HG03025 (cell line): Measurements from ENCODE around the gene MRPL21.
"Not testable (repeated sequence)": the region's sequence is repeated elsewhere in the genome, so short reads cannot be mapped to it uniquely, and the experiment has no call there.

Experiments
- ATAC-seq: cut with Tn5 transposase; IDR thresholded peaks from one replicate; pipeline ENCODE4 v1.9.1; 2021; ENCODE audit warnings: mild to moderate bottlenecking, moderate library complexity; ENCODE audit not compliant: unreplicated experiment, low FRiP score

MRPL21 gene

DNA sequence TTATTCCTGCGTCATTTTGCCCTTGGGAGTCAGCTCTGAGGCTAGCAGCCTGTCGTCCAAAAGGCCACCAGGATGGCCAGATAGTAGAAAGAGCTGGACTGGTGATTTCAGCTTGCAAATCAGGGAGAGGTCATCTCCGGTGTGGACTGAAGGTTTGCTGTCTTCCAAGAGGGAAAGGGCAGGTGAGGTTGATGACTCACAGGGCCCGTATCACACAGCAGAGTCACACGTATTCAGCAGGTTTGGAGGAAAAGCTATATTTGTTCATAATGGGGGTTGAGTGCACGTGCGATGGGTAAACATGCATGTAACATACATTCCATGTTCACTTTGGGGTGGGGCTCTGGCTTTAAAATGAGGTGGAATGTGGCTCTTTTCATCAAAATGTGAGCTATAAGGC, 25.6 kb downstream of the MRPL21 start:
- no peak for ATAC-seq

DNA sequence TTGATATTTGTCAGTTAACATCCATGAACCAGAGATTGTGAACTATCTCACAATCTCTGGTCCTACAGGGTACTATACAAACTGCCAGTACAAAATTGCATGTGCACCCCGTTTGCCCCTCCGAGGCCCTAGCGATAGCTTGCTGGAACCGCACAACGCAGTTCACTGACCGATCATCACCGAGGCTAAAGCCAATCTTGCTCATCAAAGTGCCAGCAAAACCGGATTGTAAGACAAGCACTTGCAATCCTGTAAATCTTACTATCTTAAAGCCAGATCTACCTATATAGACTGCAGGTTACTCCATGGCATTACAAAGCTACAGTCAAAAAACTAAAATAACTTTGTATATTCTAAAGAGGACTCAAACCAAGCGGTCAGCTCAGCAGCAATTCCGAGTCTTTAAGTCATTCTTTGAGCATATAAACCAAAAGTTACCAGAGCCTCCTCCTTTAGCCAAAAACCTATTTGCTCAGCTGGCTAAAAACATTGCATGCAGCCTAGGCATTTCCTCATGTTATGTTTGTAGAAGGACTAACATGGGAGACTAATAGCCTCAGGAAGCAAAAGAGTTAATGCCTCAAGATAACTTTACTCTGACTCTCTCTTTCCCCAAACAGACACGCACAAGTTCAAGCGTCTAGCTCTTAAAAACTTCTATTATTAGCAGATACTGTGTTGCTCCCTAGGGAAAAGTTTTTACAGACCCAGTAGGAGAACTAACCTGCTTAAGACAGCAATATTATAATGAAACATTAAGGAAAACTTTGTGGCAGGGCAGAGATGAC, 31.2 kb downstream of the MRPL21 start:
- ATAC-seq, result no peak

DNA sequence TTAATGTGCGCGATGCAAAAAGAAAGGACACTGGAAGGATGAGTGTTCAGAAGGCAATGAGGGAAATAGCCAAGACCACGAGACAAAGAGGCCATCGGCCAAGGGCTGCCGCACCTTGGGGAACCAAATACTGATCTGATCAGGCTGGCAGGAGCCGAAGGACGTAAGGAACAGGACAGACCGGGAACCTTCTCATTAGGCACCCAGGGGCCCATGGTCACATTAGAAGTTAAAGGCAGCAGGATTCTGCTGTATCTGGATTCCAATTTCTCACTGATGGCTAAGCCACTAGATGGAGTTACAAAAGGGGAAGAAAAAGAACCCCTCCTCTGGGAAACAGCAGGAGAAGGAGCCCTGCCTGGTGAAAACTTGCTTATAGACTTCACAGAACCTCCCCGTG, 33.2 kb downstream of the MRPL21 start:
- ATAC-seq, result no peak

DNA sequence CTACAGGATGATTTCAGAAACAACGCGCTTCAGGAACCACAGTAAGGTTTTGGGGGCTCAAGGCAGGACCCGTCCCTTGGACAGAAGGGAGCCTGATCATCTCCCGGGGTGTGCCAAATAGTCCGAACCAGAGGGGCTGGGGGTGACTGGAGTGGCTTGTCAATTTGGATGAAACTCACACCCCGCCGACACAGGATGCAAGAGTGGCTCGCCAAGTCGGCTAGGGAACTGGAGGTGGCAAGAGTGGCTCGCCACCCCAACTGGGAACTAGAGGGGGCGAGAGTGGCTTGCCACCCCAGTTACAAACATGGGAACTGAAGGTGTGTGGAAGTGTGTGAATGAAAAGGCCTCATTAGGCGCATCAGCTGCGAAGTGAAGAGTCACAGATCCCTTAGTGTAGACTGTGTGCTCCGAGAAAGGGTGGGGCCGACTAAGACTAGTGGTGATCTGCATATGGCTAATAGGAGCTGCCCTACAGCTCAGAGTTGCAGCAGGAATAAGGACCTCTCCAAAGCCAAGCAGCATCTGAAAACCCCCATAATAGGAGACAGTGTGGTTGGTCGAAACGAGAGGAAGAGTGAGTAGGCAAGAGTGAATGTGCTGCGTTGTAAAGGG, 35.3 kb downstream of the MRPL21 start:
- no peak for ATAC-seq

DNA sequence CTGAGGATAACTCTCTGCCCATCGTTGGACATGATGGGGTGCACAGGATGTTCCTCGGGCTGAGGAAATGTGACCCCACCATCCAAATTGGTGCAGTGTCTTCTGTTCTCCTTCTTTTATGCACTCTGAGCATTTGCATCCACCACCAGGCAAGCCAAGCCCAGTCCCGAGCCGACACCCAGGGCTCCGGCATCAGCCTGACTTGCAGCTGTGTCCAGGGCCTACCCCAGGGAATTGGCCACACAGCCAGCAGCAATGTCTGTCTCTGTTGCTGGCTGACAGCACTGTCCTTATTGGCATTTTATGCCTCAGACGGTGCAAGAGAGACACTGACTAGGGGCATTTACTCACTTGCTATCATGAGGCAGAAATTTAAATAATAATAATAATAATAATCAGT, 36.6 kb downstream of the MRPL21 start:
- no peak for ATAC-seq

DNA sequence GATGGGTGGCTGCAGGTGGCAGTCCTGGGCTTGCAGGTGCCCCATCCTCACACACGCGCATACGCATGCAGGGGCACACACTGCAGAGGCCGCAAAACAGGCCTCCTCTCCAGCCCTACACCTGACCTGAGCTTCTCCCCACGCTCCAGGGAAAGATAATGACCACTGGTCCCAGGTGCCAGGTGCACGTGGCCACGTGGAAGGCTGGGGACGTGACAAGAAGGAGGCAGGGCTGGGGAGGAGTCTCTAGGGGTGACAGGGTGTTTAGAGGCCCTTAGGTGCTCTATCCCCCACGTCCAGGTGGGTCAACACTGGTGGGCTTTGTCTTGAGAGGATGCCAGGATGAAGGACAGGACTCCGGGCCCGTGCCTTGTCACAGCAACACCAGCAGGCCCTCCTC, 38.4 kb downstream of the MRPL21 start:
- no peak for ATAC-seq

DNA sequence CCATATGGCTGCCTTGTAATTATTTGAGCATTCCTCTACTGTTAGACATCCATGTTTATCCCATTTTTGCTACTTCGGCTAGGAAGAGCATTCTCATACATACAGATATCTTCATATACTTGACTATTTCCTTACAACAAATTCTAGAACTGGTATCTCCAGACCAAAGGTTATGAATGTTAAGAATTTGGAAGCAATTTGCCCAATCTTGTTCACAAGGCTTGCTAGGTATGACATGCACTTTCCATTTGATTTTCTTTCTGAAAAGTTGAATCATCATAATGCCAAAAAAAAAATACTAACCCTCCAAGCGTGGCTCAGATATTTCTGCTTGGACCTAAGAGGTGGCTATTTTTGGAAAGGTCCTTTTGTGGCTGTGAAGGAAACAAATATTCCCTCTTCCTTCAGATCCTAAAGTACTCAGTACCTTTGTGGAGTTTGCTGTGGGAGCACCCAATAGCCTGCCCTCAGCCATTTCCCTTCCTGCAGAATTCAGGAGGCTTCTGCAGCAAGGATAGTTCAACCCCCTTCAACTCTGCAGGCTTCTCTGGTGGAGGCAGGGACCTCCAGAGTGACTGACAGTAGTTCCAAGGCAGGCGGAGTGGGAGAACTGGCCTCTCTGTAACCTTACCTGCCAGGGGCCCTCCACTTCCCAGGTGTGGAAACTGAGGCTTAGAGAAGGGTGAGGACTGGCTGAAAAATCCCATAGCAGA, 39.9 kb downstream of the MRPL21 start:
- no peak for ATAC-seq

DNA sequence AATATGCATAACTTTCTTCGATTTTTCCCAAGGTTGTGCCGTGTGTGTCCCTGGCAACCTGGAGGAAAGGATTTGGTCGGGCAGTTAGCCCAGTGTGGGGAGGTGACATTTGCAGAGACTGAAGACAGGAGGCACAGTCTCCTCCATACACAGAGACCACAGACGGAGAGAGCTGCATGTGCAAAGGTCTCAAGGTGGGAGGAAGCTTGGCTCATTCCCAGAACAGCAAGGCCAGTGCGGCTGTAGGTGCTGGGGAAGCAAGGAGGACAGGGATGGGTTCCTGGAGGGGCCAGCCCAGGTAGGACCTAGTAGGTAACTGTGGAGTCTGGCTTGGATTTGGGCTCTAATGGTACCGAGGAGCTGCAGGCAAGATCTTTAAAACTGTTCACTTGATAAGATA, 41.2 kb downstream of the MRPL21 start:
- ATAC-seq, result no peak

DNA sequence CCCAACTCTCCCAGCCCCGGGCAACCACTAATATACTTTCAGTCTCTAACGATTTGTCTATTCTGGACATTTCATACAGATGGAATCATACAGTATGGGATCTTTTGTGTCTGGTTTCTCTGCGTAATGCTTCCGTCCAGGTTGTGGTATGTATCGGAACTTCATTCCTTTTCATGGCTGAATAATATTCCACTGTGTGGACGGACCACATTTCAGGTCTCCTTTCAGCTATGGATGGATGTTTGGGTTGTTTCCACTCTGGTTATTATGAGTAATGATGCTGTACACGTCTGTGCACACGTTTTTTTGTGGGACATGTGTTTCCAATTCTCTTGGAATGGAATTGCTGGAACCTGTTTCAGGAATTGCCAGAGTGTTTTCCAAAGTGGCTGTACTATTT, 44.5 kb downstream of the MRPL21 start:
- no peak for ATAC-seq

DNA sequence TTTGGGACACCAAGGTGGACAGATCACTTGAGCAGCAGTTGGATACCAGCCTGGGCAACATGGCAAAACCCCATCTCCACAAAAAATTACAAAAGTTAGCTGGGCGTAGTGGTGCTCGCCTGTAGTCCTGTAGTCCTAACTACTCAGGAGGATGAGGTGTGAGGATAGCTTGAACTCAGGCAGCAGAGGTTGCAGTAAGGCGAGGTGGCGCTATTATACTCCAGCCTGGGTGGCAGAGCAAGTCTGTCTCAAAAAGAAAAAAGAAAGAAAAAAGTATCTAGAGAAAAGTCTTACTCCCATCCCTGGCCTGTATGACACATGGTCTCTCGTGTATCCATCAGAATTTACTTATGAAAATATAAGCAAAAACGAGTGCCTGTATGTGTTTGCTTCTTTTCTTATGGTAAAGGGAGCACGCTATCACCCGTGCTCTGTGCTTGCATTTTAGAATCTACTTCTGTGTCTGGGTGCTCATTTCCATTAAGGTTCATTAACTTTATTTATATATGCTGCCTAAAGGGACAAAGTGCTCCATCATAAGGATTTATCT, 46.5 kb downstream of the MRPL21 start:
- ATAC-seq, result no peak

DNA sequence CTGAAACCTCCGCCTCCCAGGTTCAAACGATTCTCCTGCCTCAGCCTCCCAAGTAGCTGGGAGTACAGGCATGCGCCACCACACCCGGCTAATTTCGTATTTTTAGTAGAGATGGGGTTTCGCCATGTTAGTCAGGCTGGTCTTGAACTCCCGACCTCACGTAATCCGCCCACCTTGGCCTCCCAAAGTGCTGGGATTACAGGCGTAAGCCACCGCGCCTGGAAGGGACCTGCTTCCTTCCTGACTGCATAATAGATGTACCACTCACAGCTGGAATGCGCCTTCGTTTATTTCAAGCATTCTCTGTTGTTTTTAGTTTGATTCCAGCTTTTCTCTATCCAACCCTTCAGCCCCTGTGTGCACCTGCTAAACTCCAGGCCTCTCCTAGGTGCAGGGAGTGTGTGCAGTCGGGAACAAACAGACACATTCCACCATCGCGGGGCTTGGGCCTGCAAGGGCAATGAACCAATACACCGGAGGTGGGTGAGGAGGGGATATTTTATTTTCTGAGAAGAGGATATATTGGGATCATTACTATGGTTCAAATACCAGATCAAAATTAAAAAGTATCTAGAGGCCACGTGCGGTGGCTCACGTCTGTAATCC, 47.1 kb downstream of the MRPL21 start:
- not testable (repeated sequence) for ATAC-seq

DNA sequence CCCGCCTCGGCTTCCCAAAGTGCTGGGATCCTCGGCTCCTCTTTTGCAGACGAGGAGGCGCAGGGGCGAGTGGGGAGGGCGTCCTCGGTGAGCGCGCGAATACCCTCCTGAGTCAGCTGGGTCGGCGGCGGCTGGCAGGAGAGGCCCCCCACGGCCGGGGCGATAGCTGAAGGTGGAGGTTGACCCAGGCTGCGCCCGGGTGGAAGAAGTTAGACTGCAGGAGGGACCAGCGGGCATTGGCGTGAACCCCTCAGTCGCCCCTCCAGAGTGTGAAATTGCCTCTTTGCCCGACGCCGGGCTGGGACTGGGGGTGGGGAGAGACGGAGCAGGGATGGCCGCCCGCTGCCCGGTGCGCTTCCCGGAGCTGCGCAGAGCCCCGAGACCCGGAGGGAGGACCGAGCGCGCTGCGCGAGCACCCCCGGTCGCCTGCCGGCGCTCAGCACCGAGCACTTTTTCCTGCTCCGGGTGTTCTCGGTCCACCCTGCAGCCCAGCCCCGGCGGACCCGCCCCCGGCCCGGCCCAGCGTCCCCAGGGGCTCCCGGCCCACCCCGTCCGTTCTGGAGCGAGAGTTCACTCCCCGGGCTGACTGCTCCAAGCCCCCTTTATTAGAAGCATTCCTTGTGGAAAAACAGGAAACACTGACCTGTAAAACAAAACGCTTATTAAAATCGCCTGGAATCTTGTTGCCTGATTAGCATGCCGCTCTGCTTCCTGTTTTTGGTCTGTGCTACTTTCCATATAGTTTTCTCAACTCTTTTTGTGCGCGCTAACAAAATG, 48.2 kb downstream of the MRPL21 start:
- no peak for ATAC-seq

DNA sequence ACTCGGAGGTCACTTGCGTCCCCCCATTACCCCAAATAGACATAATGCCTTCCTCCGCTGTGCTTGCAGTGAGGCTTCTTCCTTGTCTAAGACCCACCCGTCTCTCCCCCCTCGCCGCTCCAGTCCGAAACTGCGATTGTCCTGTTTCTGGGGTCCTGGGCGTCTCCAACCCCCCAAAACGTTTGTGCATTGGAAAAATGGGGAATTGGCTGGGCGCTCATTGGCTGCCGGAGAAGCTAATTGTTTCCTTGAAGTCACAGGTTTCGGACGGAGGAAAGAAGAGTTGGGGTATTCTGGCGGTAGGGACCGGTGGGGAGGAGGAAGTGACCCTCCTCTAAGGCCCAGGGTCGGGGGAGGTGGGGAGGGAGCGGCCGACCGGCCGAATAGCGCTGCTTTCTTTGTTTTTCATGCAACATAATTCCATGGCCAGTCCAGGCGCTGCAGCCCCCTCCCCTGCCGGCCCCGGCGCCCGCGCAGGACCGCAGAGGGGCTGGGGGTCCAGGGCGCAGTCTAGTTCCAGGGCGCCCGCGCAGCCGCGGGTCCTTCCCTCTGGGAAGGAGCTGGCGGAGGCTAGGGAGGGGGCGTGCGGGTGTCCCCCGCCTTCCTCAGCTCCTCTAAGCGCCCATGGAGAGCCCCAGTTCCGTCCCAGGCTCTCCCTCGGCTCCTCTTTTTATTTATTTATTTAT, 49.2 kb downstream of the MRPL21 start:
- ATAC-seq, result no peak

DNA sequence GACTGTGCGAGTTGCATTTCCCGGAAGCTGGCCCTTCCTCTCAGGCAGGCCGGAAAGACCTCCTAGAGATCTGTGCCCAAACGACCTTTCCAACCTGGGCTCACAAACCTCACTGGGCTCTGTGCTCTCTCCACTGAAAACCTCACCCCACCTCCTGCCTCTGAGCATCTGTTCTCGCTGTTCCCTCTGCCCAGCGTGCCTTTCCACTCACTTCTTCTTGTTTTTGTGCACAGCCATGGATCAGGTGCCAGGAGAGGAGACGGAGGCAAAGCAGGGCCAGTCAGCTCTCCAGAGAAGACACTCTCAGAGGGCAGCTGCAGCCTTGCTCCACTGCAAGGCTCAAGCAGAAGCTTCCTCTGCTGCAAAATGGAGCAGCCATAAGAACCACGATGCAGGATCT, 51.0 kb downstream of the MRPL21 start:
- no peak for ATAC-seq

DNA sequence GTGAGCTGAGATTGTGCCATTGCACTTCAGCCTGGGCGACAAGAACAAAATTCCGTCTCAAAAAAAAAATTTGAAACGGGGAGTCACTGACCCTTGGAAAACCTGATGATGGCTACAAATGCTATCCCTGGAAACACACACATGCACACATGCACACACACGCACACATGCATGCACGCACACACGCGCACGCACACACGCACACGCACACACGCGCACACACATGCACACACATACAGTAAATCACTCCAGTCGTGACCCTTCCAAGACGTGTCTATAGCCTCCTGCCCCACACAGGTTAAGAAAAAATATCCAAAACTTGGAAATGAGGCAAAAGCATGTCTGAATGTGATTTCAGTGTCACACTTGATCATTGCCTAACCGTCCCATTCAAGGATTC, 55.2 kb downstream of the MRPL21 start:
- ATAC-seq, result no peak

DNA sequence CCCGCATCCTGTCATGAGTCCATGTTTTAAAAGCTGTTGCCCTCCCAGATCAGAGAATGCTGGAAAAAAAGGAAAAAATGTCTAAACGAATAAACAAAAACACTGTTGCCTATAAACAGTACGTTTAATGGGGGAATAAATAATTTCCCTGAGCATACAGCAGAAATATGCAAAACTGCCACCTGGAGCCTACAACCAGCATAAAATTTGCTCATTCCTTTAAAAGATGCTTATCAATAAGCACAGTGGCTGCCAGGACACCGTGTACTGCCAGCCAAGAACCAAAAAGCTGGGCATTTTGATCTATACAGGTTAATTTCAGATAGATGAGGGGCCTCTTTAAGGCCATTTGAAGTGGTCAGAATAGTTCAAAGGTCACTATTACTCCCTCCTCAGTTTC, 56.2 kb downstream of the MRPL21 start:
- ATAC-seq, result no peak

DNA sequence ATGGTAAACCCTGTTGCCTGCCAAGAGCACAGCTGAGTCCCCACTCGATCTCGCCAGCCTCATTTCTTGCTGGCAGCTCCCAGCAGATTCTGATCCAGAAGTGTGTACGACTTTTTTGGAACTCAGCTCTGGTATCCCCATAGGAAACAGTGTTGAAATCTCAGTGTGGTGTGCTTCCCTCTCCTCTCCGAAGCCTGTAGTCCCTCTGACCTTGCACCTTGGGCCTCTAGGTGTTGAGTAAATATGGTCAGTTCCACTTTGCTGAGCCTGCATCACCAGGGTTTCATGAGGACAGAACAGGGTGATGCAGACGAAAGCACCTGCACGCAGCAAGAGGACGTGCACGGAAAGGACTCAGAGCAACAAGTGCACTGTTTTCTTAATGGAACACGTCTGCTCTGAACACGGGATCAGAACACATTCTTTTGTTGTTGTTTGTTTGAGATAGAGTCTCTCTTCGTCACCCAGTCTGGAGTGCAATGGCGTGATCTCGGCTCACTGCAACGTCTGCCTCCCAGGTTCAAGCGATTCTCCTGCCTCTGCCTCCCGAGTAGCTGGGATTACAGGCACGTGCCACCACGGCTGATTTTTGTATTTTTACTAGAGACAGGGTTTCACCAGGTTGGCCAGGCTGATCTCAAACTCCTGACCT, 58.2 kb downstream of the MRPL21 start:
- no peak for ATAC-seq

DNA sequence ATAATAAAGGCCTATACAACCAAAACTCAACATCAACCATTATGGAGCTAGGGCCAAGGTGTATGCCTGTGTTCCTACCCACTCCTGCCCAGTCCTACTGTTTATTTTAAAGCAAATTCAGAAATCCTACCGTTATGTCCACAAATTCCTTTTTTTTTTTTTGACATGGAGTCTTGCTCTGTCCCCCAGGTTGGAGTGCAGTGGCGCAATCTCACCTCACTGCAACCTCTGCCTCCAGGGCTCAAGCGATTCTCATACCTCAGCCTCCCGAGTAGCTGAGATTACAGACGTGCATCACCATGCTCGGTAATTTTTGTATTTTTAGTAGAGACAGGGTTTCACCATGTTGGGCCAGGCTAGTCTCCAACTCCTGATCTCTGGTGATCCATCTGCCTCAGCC, 58.8 kb downstream of the MRPL21 start:
- ATAC-seq, result no peak

DNA sequence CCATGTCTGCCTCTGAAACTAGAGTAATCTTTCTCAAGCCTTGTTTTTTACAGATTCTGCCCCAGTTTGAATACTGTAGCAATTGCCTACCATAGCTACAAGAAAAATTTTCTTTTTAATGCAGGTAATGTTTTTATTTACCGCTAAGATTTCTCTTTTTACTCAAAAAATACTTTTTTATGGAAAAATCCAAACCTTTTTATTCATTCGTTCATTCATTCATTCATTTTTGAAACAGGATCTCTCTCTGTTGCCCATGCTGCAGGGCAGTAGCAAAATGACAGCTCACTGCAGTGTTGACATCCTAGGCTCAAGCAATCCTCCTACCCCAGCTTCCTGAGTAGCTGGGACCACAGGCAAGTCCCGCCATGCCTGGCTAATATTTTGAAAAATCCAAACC, 59.3 kb downstream of the MRPL21 start:
- no peak for ATAC-seq
